Measurements from ENCODE around the gene SLC6A11. TPM values are rescaled to one million over a fixed set of nuclear protein-coding genes. Genes with fewer than 3 reads are reported as not detected.

SLC6A11 gene
- total RNA-seq, 1 donor, result not detected

GRCh38 chr3:10837849-10838248 is 21.8 kb downstream of the SLC6A11 start:
- Histone ChIP-seq H3K27ac (ENCODE audit: low read depth, low read length) (no peak overlapping the region), H3K4me3 (ENCODE audit: insufficient read depth, low read length) (no peak overlapping the region), H3K4me2 (ENCODE audit: insufficient read depth, low read length) (no peak overlapping the region), H3K36me3 (ENCODE audit: insufficient read depth, low read length) (no peaks in the 10 kb centered on the region), H4K20me1 (ENCODE audit: insufficient read depth, low read length) (no peaks in the 10 kb centered on the region), H3K79me2 (ENCODE audit: insufficient read depth, low read length) (no peaks in the 10 kb centered on the region), H3K9me3 (ENCODE audit: low read depth, low read length) (no peaks in the 10 kb centered on the region), H3K4me1 (ENCODE audit: insufficient read depth, low read length) (no peaks in the 10 kb centered on the region), H2AFZ (ENCODE audit: low read length) (no peak overlapping the region), H3K27me3 (ENCODE audit: insufficient read depth, low read length) (peaks cover 16% of the 10 kb centered on the region)
- no peak for TF ChIP-seq CTCF (IDR thresholded peaks at IDR 0.05; ENCODE audit: extremely low read depth, low read depth, low read length)
- no peak for DNase-seq (ENCODE audit: insufficient read length, low spot score, missing footprints)

- H3K27ac ChIP-seq (ENCODE audit: low read depth, low read length), result no peak overlapping the region
- TF ChIP-seq CTCF (IDR thresholded peaks at IDR 0.05; ENCODE audit: extremely low read depth, low read depth, low read length), result no peak
- no peaks in the 10 kb centered on the region for H4K20me1 ChIP-seq (ENCODE audit: insufficient read depth, low read length)
- no peaks in the 10 kb centered on the region for H3K9me3 ChIP-seq (ENCODE audit: low read depth, low read length)
- no peaks in the 10 kb centered on the region for H3K36me3 ChIP-seq (ENCODE audit: insufficient read depth, low read length)
- no peaks in the 10 kb centered on the region for H3K4me1 ChIP-seq (ENCODE audit: insufficient read depth, low read length)
- no peak overlapping the region for H3K4me3 ChIP-seq (ENCODE audit: insufficient read depth, low read length)
- peaks cover 10% of the 10 kb centered on the region for H3K27me3 ChIP-seq (ENCODE audit: insufficient read depth, low read length)
- H3K79me2 ChIP-seq (ENCODE audit: insufficient read depth, low read length), result no peaks in the 10 kb centered on the region
- no peak for DNase-seq (ENCODE audit: insufficient read length, low spot score, missing footprints)
- H3K4me2 ChIP-seq (ENCODE audit: insufficient read depth, low read length), result no peak overlapping the region
- H2AFZ ChIP-seq (ENCODE audit: low read length), result no peak overlapping the region
Measured at GRCh38 chr3:10839167-10839566, 23.1 kb downstream of the SLC6A11 start.

- TF ChIP-seq CTCF (IDR thresholded peaks at IDR 0.05; ENCODE audit: extremely low read depth, low read depth, low read length), result no peak
- Histone ChIP-seq H3K4me2 (ENCODE audit: insufficient read depth, low read length) (no peak overlapping the region), H3K36me3 (ENCODE audit: insufficient read depth, low read length) (no peaks in the 10 kb centered on the region), H3K9me3 (ENCODE audit: low read depth, low read length) (no peaks in the 10 kb centered on the region), H3K27ac (ENCODE audit: low read depth, low read length) (no peak overlapping the region), H2AFZ (ENCODE audit: low read length) (no peak overlapping the region), H3K27me3 (ENCODE audit: insufficient read depth, low read length) (peaks cover 10% of the 10 kb centered on the region), H4K20me1 (ENCODE audit: insufficient read depth, low read length) (no peaks in the 10 kb centered on the region), H3K4me1 (ENCODE audit: insufficient read depth, low read length) (no peaks in the 10 kb centered on the region), H3K4me3 (ENCODE audit: insufficient read depth, low read length) (no peak overlapping the region), H3K79me2 (ENCODE audit: insufficient read depth, low read length) (no peaks in the 10 kb centered on the region)
- DNase-seq (ENCODE audit: insufficient read length, low spot score, missing footprints), result no peak
Measured at GRCh38 chr3:10841100-10841499, 25.1 kb downstream of the SLC6A11 start.

GRCh38 chr3:10843378-10843777 is 27.4 kb downstream of the SLC6A11 start:
- no peaks in the 10 kb centered on the region for H3K79me2 ChIP-seq (ENCODE audit: insufficient read depth, low read length)
- no peak overlapping the region for H3K27ac ChIP-seq (ENCODE audit: low read depth, low read length)
- no peak overlapping the region for H2AFZ ChIP-seq (ENCODE audit: low read length)
- H3K4me3 ChIP-seq (ENCODE audit: insufficient read depth, low read length), result no peak overlapping the region
- H3K9me3 ChIP-seq (ENCODE audit: low read depth, low read length), result no peaks in the 10 kb centered on the region
- TF ChIP-seq CTCF (IDR thresholded peaks at IDR 0.05; ENCODE audit: extremely low read depth, low read depth, low read length), result no peak
- no peaks in the 10 kb centered on the region for H3K36me3 ChIP-seq (ENCODE audit: insufficient read depth, low read length)
- H3K27me3 ChIP-seq (ENCODE audit: insufficient read depth, low read length), result peaks cover 6% of the 10 kb centered on the region
- H4K20me1 ChIP-seq (ENCODE audit: insufficient read depth, low read length), result no peaks in the 10 kb centered on the region
- no peak overlapping the region for H3K4me2 ChIP-seq (ENCODE audit: insufficient read depth, low read length)
- no peak for DNase-seq (ENCODE audit: insufficient read length, low spot score, missing footprints)
- H3K4me1 ChIP-seq (ENCODE audit: insufficient read depth, low read length), result no peaks in the 10 kb centered on the region
